Stomach (tissue), 9 donors: ENCODE results near the gene C1orf185. TPM values are rescaled to one million over a fixed set of nuclear protein-coding genes. Genes with fewer than 3 reads are reported as not detected.

Source experiments
- DNase-seq, 2 donors: peaks; one replicate each; pipeline versions ENCODE4 v3.0.0 to v3.0.0-alpha.2; 2013 to 2019
- H3K27ac ChIP-seq, 5 donors: fragments of 200-600 bp in 4 of 5; sonication (generic) in 4 of 5; one replicate each; pipeline ENCODE4 v1.5.1; 2013 to 2019; ENCODE audit warnings: mild to moderate bottlenecking in 1 of 5, moderate library complexity in 1 of 5
- H3K27me3 ChIP-seq, 3 donors: fragments of 200-600 bp; sonication (generic); one replicate each; pipeline ENCODE4 v1.5.1; 2017 to 2019; ENCODE audit warnings: mixed run types in 1 of 3
- H3K36me3 ChIP-seq, 4 donors: fragments of 200-600 bp; sonication (generic); 1 replicate in 3 of 4; 2 replicates in 1 of 4; pipeline ENCODE4 v1.5.1; 2016 to 2019
- H3K4me1 ChIP-seq, 4 donors: fragments of 200-600 bp; sonication (generic); one replicate each; pipeline ENCODE4 v1.5.1; 2016 to 2019
- H3K4me3 ChIP-seq, 4 donors: fragments of 200-600 bp; sonication (generic) in 3 of 4; one replicate each; pipeline ENCODE4 v1.5.1; 2016 to 2019; ENCODE audit warnings: mild to moderate bottlenecking in 1 of 4
- H3K9me3 ChIP-seq, 4 donors: fragments of 200-600 bp; sonication (generic); one replicate each; pipeline ENCODE4 v1.5.1; 2016 to 2019
- CTCF ChIP-seq, 7 experiments: fragments of 450-650 bp in 4 of 7; fragments of 200-600 bp in 3 of 7; sonication (generic) in 3 of 7; IDR thresholded peaks; one replicate each; pipeline ENCODE4 v1.5.1; 2016 to 2019; ENCODE audit warnings: antibody characterized with exemption in 7 of 7, control low read depth in 2 of 7, mild to moderate bottlenecking in 1 of 7
- EP300 ChIP-seq: sonication (generic); formaldehyde crosslinking; IDR thresholded peaks from one replicate; pipeline ENCODE4 v1.6.1; 2017; ENCODE audit warnings: antibody characterized with exemption
- POLR2A ChIP-seq, 4 donors: fragments of 450-650 bp; IDR thresholded peaks; one replicate each; pipeline ENCODE4 v1.6.1; 2016; ENCODE audit warnings: antibody characterized with exemption in 4 of 4, control low read depth in 2 of 4, mild to moderate bottlenecking in 1 of 4, moderate library complexity in 1 of 4
- POLR2AphosphoS5 ChIP-seq, 3 donors: sonication (generic); formaldehyde crosslinking; IDR thresholded peaks; one replicate each; pipeline ENCODE4 v1.6.1; 2016; ENCODE audit warnings: antibody characterized with exemption in 3 of 3
- WGBS, 5 donors: extraction: QIAGEN DNeasy Blood & Tissue Kit in 3 of 5; methylation state at CpG; one replicate each; pipeline versions ENCODE4 v1.1.5 to v1.1.7; 2013 to 2018; 5-methylcytosine and 5-hydroxymethylcytosine counted together
- intact Hi-C: fragments of 100-400 bp; cut with DNase I; formaldehyde crosslinking; loops from one replicate; pipeline ENCODE4 v1.15.1; 2023; ENCODE audit warnings: low total_unique reads
- polyA plus RNA-seq, 3 donors: library from polyadenylated mRNA; stranded (reverse); fragments of 200-250 nt; gene quantifications; one replicate each; pipeline ENCODE4 v1.2.3, GENCODE V29; 2013
- total RNA-seq, 5 donors: library from RNA; depleted of rRNA; stranded (reverse); fragments of >200 nt; gene quantifications; one replicate each; pipeline versions ENCODE4 v1.1.0 to v1.2.3, GENCODE V29; 2014 to 2016
- donor health status: healthy with polysubstance abuse.
- donor health status: Bipolar disorder and iron deficiency.
- donor health status: healthy.

Gene C1orf185
- total and polyA plus RNA-seq, 8 donors, result not detected

GRCh38 chr1:51070011-51070410 is 32.0 kb upstream of the C1orf185 start:
- intact Hi-C loops, result no loop called here
- no peaks in the 10 kb centered on the region for H3K9me3 ChIP-seq
- H3K4me1 ChIP-seq, result no peaks in the 10 kb centered on the region
- H3K27ac ChIP-seq, result no peak overlapping the region
- H3K4me3 ChIP-seq, result no peak overlapping the region
- TF ChIP-seq POLR2A (IDR thresholded peaks at IDR 0.05) (no peak), CTCF (IDR thresholded peaks at IDR 0.05) (no peak), POLR2AphosphoS5 (IDR thresholded peaks at IDR 0.05) (no peak), EP300 (no peak)
- no peaks in the 10 kb centered on the region for H3K36me3 ChIP-seq
- no peak for DNase-seq
- no peaks in the 10 kb centered on the region for H3K27me3 ChIP-seq

DNA sequence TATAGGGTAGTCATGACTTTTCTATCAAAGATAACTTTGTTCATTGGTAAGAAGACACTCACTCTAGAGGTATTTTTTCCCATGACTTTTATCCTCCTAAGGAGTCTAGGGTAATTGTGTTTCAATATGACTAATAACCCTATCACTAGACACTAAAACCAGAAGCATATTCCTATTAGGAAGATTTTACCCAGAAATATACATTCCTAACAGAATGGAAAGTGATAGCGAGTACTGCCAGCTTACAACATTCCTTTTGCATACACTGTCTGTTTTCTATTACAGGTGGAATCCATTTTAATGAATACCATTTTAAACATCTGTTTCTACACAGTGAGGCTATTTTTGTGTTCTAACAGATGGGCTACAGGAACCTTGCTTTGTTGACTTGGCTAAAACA is 31.4 kb upstream of the C1orf185 start:
- Histone ChIP-seq H3K36me3 (no peaks in the 10 kb centered on the region), H3K4me3 (no peak overlapping the region), H3K4me1 (no peaks in the 10 kb centered on the region), H3K27ac (no peak overlapping the region), H3K27me3 (no peaks in the 10 kb centered on the region), H3K9me3 (no peaks in the 10 kb centered on the region)
- no peak for TF ChIP-seq POLR2AphosphoS5 (IDR thresholded peaks at IDR 0.05)
- DNase-seq, result no peak
- 80 to 94% (median 89%) methylated on average over 1 of the region's 1 CpG for WGBS, 5 donors
- intact Hi-C loops, result no loop called here

- no peak overlapping the region for H3K4me3 ChIP-seq
- no peak for DNase-seq
- H3K9me3 ChIP-seq, result no peaks in the 10 kb centered on the region
- H3K36me3 ChIP-seq, result no peaks in the 10 kb centered on the region
- intact Hi-C loops, result no loop called here
- no peak overlapping the region for H3K27ac ChIP-seq
- no peaks in the 10 kb centered on the region for H3K27me3 ChIP-seq
- WGBS, 5 donors, result 72 to 77% (median 72%) methylated on average over 11 of the region's 11 CpGs
- no peak for TF ChIP-seq CTCF (IDR thresholded peaks at IDR 0.05)
- no peak for TF ChIP-seq POLR2A (IDR thresholded peaks at IDR 0.05)
- no peak for TF ChIP-seq EP300
- no peak for TF ChIP-seq POLR2AphosphoS5 (IDR thresholded peaks at IDR 0.05)
- no peaks in the 10 kb centered on the region for H3K4me1 ChIP-seq
Measured at GRCh38 chr1:51071291-51072042, 30.6 kb upstream of the C1orf185 start.

DNA sequence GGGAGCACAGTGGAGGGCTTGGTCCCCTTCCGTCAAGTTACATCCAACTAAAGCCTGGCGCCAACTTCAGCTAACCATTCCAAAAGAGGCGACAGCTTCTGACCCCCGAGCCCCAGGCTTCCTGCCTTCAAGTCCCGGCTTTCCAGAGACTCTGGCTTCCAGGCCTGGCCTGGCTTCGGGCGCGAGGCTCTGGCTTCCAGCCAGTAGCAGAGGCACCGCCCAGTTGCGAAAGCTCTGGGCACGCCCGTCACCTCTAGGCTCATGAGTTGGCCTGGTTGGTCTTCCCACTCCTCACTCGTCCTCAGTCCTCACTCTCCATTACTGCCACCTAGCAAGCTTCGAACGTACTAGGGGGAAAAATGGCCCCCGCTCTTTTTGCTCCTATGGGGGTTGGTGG is 30.0 kb upstream of the C1orf185 start:
- TF ChIP-seq CTCF (IDR thresholded peaks at IDR 0.05) (no peak), EP300 (no peak), POLR2A (IDR thresholded peaks at IDR 0.05) (no peak), POLR2AphosphoS5 (IDR thresholded peaks at IDR 0.05) (no peak)
- H3K4me3 ChIP-seq, result no peak overlapping the region
- intact Hi-C loops, result no loop called here
- H3K36me3 ChIP-seq, result no peaks in the 10 kb centered on the region
- no peak for DNase-seq
- no peak overlapping the region for H3K27ac ChIP-seq
- 74 to 81% (median 78%) methylated on average over 16 of the region's 16 CpGs for WGBS, 5 donors
- no peaks in the 10 kb centered on the region for H3K27me3 ChIP-seq
- no peaks in the 10 kb centered on the region for H3K9me3 ChIP-seq
- no peaks in the 10 kb centered on the region for H3K4me1 ChIP-seq

GRCh38 chr1:51072651-51073050 is 29.4 kb upstream of the C1orf185 start:
- intact Hi-C loops, result no loop called here
- H3K4me3 ChIP-seq, result no peak overlapping the region
- no peak overlapping the region for H3K27ac ChIP-seq
- H3K4me1 ChIP-seq, result no peaks in the 10 kb centered on the region
- no peak for DNase-seq
- H3K36me3 ChIP-seq, result no peaks in the 10 kb centered on the region
- TF ChIP-seq EP300, result no peak
- no peak for TF ChIP-seq POLR2AphosphoS5 (IDR thresholded peaks at IDR 0.05)
- no peak for TF ChIP-seq CTCF (IDR thresholded peaks at IDR 0.05)
- no peak for TF ChIP-seq POLR2A (IDR thresholded peaks at IDR 0.05)
- H3K27me3 ChIP-seq, result no peaks in the 10 kb centered on the region
- no peaks in the 10 kb centered on the region for H3K9me3 ChIP-seq
